GM18951 (cell line): ENCODE measurements around the gene SPOP.

Source experiments
- POLR2A ChIP-seq: IDR thresholded peaks from 4 replicates; pipeline ENCODE4 v1.6.1; 2011; ENCODE audit warnings: mild to moderate bottlenecking; ENCODE audit not compliant: insufficient read length, insufficient read depth; ENCODE audit errors: extremely low read depth
- in situ Hi-C: fragments of 300-500 bp; cut with MboI; formaldehyde crosslinking; loops from one replicate; pipeline ENCODE4 v1.12.0; 2022; ENCODE audit warnings: low sequenced_read_pairs, mixed read lengths, inconsistent platforms; ENCODE audit not compliant: unreplicated experiment

Gene SPOP

GRCh38 chr17:49556223-49556943, 121.5 kb downstream of the SPOP start:
- in situ Hi-C loops: loop anchor here (25.0 kb wide), 1 partner anchor 281 kb away; the partner anchor contains the start of gene TAC4
- no peak for TF ChIP-seq POLR2A

- in situ Hi-C loops: loop anchor here (25.0 kb wide), 1 partner anchor 282 kb away; the partner anchor contains the start of gene TAC4
- TF ChIP-seq POLR2A: no peak
Measured at GRCh38 chr17:49555495-49556222, 122.2 kb downstream of the SPOP start.

GRCh38 chr17:49554694-49555494, 123.0 kb downstream of the SPOP start:
- in situ Hi-C loops: loop anchor here (25.0 kb wide), 1 partner anchor 282 kb away; the partner anchor contains the start of gene TAC4

GRCh38 chr17:49553676-49554335, 124.1 kb downstream of the SPOP start:
- in situ Hi-C loops: loop anchor here (25.0 kb wide), 1 partner anchor 283 kb away; the partner anchor contains the start of gene TAC4
- TF ChIP-seq POLR2A: no peak

More at GRCh38 chr17:49554694-49555494, 123.0 kb downstream of the SPOP start:
- no peak for TF ChIP-seq POLR2A

- in situ Hi-C loops: loop anchor here (25.0 kb wide), 1 partner anchor 285 kb away; the partner anchor contains the start of gene TAC4
- no peak for TF ChIP-seq POLR2A
Measured at GRCh38 chr17:49552070-49552751, 125.7 kb downstream of the SPOP start.

GRCh38 chr17:49551221-49552069, 126.5 kb downstream of the SPOP start:
- in situ Hi-C loops: loop anchor here (25.0 kb wide), 1 partner anchor 286 kb away; the partner anchor contains the start of gene TAC4

GRCh38 chr17:49550764-49551163, 127.1 kb downstream of the SPOP start:
- in situ Hi-C loops: loop anchor here (25.0 kb wide), 1 partner anchor 287 kb away; the partner anchor contains the start of gene TAC4

More at GRCh38 chr17:49551221-49552069, 126.5 kb downstream of the SPOP start:
- TF ChIP-seq POLR2A: no peak

GRCh38 chr17:49549691-49550678, 127.9 kb downstream of the SPOP start:
- no peak for TF ChIP-seq POLR2A
- in situ Hi-C loops: loop anchor here (10.0 to 25.0 kb wide), 2 partner anchors 115 to 287 kb away; partner anchors contain the start of gene TAC4

GRCh38 chr17:49549311-49549605, 128.6 kb downstream of the SPOP start:
- no peak for TF ChIP-seq POLR2A
- in situ Hi-C loops: loop anchor here (10.0 kb wide), 1 partner anchor 114 kb away; no protein-coding TSS in a partner anchor
